Keratinocyte (primary cell): ENCODE measurements around the gene ZFP1. TPM values are rescaled to one million over a fixed set of nuclear protein-coding genes. Genes with fewer than 3 reads are reported as not detected.
"Not testable (repeated sequence)": the region's sequence is repeated elsewhere in the genome, so short reads cannot be mapped to it uniquely, and the experiment has no call there.

ENCODE experiments used
- DNase-seq: peaks from one replicate; pipeline ENCODE4 v3.0.0-alpha.2; 2011; ENCODE audit warnings: low read depth, missing footprints, low spot score
- FAIRE-seq: peaks from 2 replicates; lab custom pipeline; 2011; peaks lifted over from hg19 to GRCh38; lab: Jason Lieb, UNC
- H2AFZ ChIP-seq: 2 replicates; pipeline ENCODE4 v1.6.0; 2012; ENCODE audit warnings: low read length, control low read depth, inconsistent platforms; ENCODE audit not compliant: control insufficient read depth
- H3K27ac ChIP-seq: 2 replicates; pipeline ENCODE4 v1.5.1; 2011; ENCODE audit warnings: low read length; ENCODE audit not compliant: control insufficient read depth, insufficient read depth
- H3K27me3 ChIP-seq: 3 replicates; pipeline ENCODE4 v1.6.0; 2011; ENCODE audit warnings: low read length; ENCODE audit not compliant: control insufficient read depth, insufficient read depth; ENCODE audit errors: extremely low read depth
- H3K36me3 ChIP-seq, 2 experiments: 2 replicates in 1 of 2; 3 replicates in 1 of 2; pipeline ENCODE4 v1.5.1; 2011; ENCODE audit warnings: low read length in 2 of 2, mild to moderate bottlenecking in 1 of 2; ENCODE audit not compliant: control insufficient read depth in 2 of 2, insufficient read depth in 2 of 2; ENCODE audit errors: extremely low read depth in 1 of 2
- H3K4me1 ChIP-seq: 3 replicates; pipeline ENCODE4 v1.5.1; 2011; ENCODE audit warnings: low read length; ENCODE audit not compliant: control insufficient read depth, insufficient read depth; ENCODE audit errors: extremely low read depth
- H3K4me2 ChIP-seq: 3 replicates; pipeline ENCODE4 v1.6.0; 2011; ENCODE audit warnings: low read depth, low read length; ENCODE audit not compliant: control insufficient read depth, insufficient read depth; ENCODE audit errors: extremely low read depth
- H3K4me3 ChIP-seq, 3 experiments: fragments of 200-600 bp in 1 of 3; sonication (generic) in 1 of 3; 2 replicates in 2 of 3; 3 replicates in 1 of 3; pipeline ENCODE4 v1.5.1; 2011 to 2016; ENCODE audit warnings: low read length in 3 of 3, mild to moderate bottlenecking in 3 of 3, control low read depth in 2 of 3, inconsistent platforms in 1 of 3, low read depth in 1 of 3, mixed read lengths in 1 of 3, mixed run types in 1 of 3, moderate library complexity in 1 of 3; ENCODE audit not compliant: control insufficient read depth in 2 of 3, insufficient read depth in 2 of 3; ENCODE audit errors: extremely low read depth in 1 of 3
- H3K79me2 ChIP-seq: 2 replicates; pipeline ENCODE4 v1.6.0; 2012; ENCODE audit warnings: low read length; ENCODE audit not compliant: control insufficient read depth, insufficient read depth
- H3K9ac ChIP-seq: 3 replicates; pipeline ENCODE4 v1.6.0; 2011; ENCODE audit warnings: low read length; ENCODE audit not compliant: control insufficient read depth, insufficient read depth; ENCODE audit errors: extremely low read depth
- H3K9me1 ChIP-seq: 3 replicates; pipeline ENCODE4 v1.6.0; 2011; ENCODE audit warnings: low read length; ENCODE audit not compliant: control insufficient read depth, insufficient read depth; ENCODE audit errors: extremely low read depth
- H3K9me3 ChIP-seq: 2 replicates; pipeline ENCODE4 v1.5.1; 2012; ENCODE audit warnings: low read depth, low read length; ENCODE audit not compliant: control insufficient read depth
- H4K20me1 ChIP-seq: 3 replicates; pipeline ENCODE4 v1.6.0; 2011; ENCODE audit warnings: low read length; ENCODE audit not compliant: control insufficient read depth, insufficient read depth; ENCODE audit errors: extremely low read depth
- CTCF ChIP-seq, 3 experiments: IDR thresholded peaks in 1 of 3; conservative IDR thresholded peaks in 1 of 3; optimal IDR thresholded peaks in 1 of 3; 2 replicates in 2 of 3; 3 replicates in 1 of 3; pipeline versions ENCODE3 to v1.5.1; 2011; ENCODE audit warnings: low read length in 3 of 3, mild to moderate bottlenecking in 3 of 3, moderate library complexity in 2 of 3, control low read depth in 1 of 3, inconsistent platforms in 1 of 3; ENCODE audit not compliant: insufficient read depth in 2 of 3; ENCODE audit errors: extremely low read depth in 1 of 3
- EZH2 ChIP-seq: IDR thresholded peaks from one replicate; pipeline ENCODE4 v1.6.1; 2012; ENCODE audit warnings: inconsistent platforms, mild to moderate bottlenecking, low read length, moderate library complexity
- dilution Hi-C: fragments of 300-500 bp; cut with MboI; formaldehyde crosslinking; loops from one replicate; pipeline ENCODE4 v1.7.0; 2020; ENCODE audit warnings: low sequenced_read_pairs; ENCODE audit not compliant: extremely low pct_ligation_motif_present
- polyA plus RNA-seq, 5 experiments: library from polyadenylated mRNA; depleted of rRNA in 3 of 5; stranded (reverse) in 3 of 5; stranded (forward) in 1 of 5; unstranded in 1 of 5; fragments of >200 nt; gene quantifications; 1 replicate in 1 of 5; 2 replicates in 3 of 5; 3 replicates in 1 of 5; pipeline versions ENCODE4 v1.2.1 to v1.2.3, GENCODE V29; 2011 to 2012; ENCODE audit warnings: missing spikeins in 2 of 5, low read depth in 1 of 5, low replicate concordance in 1 of 5

Gene ZFP1
- polyA plus RNA-seq, 1 donor (not counting 4 experiments of a cell fraction or from before 2014, with no cell fraction given) = 8.6 TPM

DNA sequence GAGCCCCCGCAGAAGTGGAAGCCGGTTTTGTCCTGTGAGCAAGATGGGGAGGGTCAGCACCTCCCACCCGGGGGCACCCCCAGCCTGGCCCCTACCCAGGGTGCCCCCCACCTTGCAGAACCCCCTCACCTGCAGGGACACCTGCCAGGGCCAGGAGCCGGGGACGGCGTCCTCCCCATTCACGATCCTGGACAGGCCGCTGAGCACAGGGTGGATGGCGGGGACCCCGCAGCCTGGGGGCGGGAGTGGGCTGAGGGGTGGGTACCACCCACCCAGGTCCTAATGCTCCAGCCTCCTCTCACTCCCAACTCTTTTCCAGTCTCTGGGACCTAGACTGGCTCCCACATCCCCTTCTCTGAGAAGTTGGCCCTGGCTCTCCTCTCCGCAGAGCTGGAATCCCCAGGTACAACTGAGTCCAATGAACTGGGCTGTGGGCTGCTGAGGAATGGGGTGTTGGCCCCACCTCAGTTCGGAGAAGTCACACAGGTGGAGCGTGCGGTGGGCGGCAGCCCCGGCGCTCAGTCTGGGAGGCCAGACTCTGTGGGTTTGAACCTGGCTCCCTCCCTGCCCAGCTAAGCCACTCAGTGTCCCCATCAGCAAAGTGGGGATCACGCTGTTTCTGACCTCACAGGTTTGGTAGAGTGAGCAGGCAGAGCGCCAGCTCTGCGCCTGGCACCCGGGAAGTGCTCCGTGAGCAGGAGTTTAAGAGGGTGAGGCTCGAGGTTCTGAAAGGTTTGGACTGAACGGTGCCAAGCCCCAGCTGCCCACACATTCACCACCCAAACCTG is 57.8 kb downstream of the ZFP1 start:
- H3K9me3 ChIP-seq, H3K4me1 ChIP-seq, H3K9me1 ChIP-seq, H4K20me1 ChIP-seq, H3K27me3 ChIP-seq, H3K79me2 ChIP-seq, H2AFZ ChIP-seq, H3K27ac ChIP-seq, dilution Hi-C loops, H3K36me3 ChIP-seq, H3K4me3 ChIP-seq, H3K4me2 ChIP-seq, H3K9ac ChIP-seq, FAIRE-seq, DNase-seq: not testable (repeated sequence)

GRCh38 chr16:75206749-75207451 is 58.6 kb downstream of the ZFP1 start, which contains the start of gene CTRB2:
CTRB2 (minus strand) TSS chr16:75207161; CDS start chr16:75207141, 20 bp downstream.
- H3K79me2 ChIP-seq = no peaks in the 10 kb centered on the region
- DNase-seq (no peak), FAIRE-seq (no peak)
- dilution Hi-C loops = no loop called here
- H3K27ac ChIP-seq = no peak within 1 kb of the TSS
- no peaks in the 10 kb centered on the region for H3K27me3 ChIP-seq
- no peak within 1 kb of the TSS for H3K4me2 ChIP-seq
- H3K9me3 ChIP-seq = no peaks in the 10 kb centered on the region
- H4K20me1 ChIP-seq = no peaks in the 10 kb centered on the region
- no peaks in the 10 kb centered on the region for H3K9me1 ChIP-seq
- no peak within 1 kb of the TSS for H3K9ac ChIP-seq
- H2AFZ ChIP-seq = no peak within 1 kb of the TSS
- no peaks in the 10 kb centered on the region for H3K4me1 ChIP-seq
- H3K36me3 ChIP-seq = no peaks in the 10 kb centered on the region
- H3K4me3 ChIP-seq = no peak within 1 kb of the TSS
- TF ChIP-seq EZH2 = no peak
- no peak for TF ChIP-seq CTCF (optimal IDR thresholded peaks at IDR 0.05 in 1 of 3, IDR thresholded peaks at IDR 0.05 in 1 of 3, conservative IDR thresholded peaks at IDR 0.05 in 1 of 3; ENCODE audit: extremely low read depth in 1 of 3, insufficient read depth in 2 of 3, low read length in 3 of 3)
